ENCODE results near the gene ARHGAP29. TPM values are rescaled to one million over a fixed set of nuclear protein-coding genes. Genes with fewer than 3 reads are reported as not detected.
"Not testable (repeated sequence)": the region's sequence is repeated elsewhere in the genome, so short reads cannot be mapped to it uniquely, and the experiment has no call there.

Gene ARHGAP29
- total and polyA plus RNA-seq, 7 donors = 1.2 to 48.2 (median 23.2) TPM

GRCh38 chr1:94156096-94156625 is 81.2 kb downstream of the ARHGAP29 start:
- 12 to 54% methylated on average over 1 of the region's 1 CpG for WGBS, 2 donors
- Histone ChIP-seq H3K27me3 (no peaks in the 10 kb centered on the region), H3K4me3 (no peak overlapping the region), H3K27ac (no peak overlapping the region), H3K4me1 (peaks cover 0 to 8% (median 0%) of the 10 kb centered on the region in 4 donors), H3K36me3 (no peaks in the 10 kb centered on the region), H3K9me3 (no peaks in the 10 kb centered on the region)
- intact Hi-C loops (cut with DNase I) = no loop called here
- no peak for DNase-seq
- no peak for TF ChIP-seq EP300 (IDR thresholded peaks at IDR 0.05)
- no peak for TF ChIP-seq POLR2A (IDR thresholded peaks at IDR 0.05)
- no peak for TF ChIP-seq POLR2AphosphoS5 (IDR thresholded peaks at IDR 0.05)
- no peak for TF ChIP-seq CTCF (IDR thresholded peaks at IDR 0.05)

- DNase-seq = no peak
- intact Hi-C loops (cut with DNase I) = no loop called here
- 76 to 88% methylated on average over 1 of the region's 1 CpG for WGBS, 2 donors
- Histone ChIP-seq H3K36me3 (no peaks in the 10 kb centered on the region), H3K4me1 (no peaks in the 10 kb centered on the region), H3K27ac (no peak overlapping the region), H3K4me3 (no peak overlapping the region), H3K9me3 (no peaks in the 10 kb centered on the region), H3K27me3 (no peaks in the 10 kb centered on the region)
- TF ChIP-seq POLR2AphosphoS5 (IDR thresholded peaks at IDR 0.05) = no peak
- no peak for TF ChIP-seq POLR2A (IDR thresholded peaks at IDR 0.05)
- no peak for TF ChIP-seq CTCF (IDR thresholded peaks at IDR 0.05)
- TF ChIP-seq EP300 (IDR thresholded peaks at IDR 0.05) = no peak
Measured at GRCh38 chr1:94154989-94155388, 82.4 kb downstream of the ARHGAP29 start.

GRCh38 chr1:94153133-94153532 is 84.3 kb downstream of the ARHGAP29 start:
- H3K4me3 ChIP-seq = no peak overlapping the region
- H3K27ac ChIP-seq = no peak overlapping the region
- 71 to 73% methylated on average over 1 of the region's 1 CpG for WGBS, 2 donors
- H3K36me3 ChIP-seq = no peaks in the 10 kb centered on the region
- DNase-seq = no peak
- intact Hi-C loops (cut with DNase I) = no loop called here
- H3K27me3 ChIP-seq = no peaks in the 10 kb centered on the region
- no peaks in the 10 kb centered on the region for H3K4me1 ChIP-seq
- TF ChIP-seq CTCF (IDR thresholded peaks at IDR 0.05) = no peak
- H3K9me3 ChIP-seq = no peaks in the 10 kb centered on the region

GRCh38 chr1:94149166-94149565 is 88.2 kb downstream of the ARHGAP29 start:
- H3K4me1 ChIP-seq; H3K4me3 ChIP-seq; H3K9me3 ChIP-seq; H3K27ac ChIP-seq; DNase-seq; H3K27me3 ChIP-seq; intact Hi-C loops (cut with DNase I); H3K36me3 ChIP-seq: not testable (repeated sequence)

- H3K4me1 ChIP-seq = peaks cover 0 to 10% (median 4%) of the 10 kb centered on the region in 4 donors
- intact Hi-C loops (cut with DNase I) = no loop called here
- no peaks in the 10 kb centered on the region for H3K27me3 ChIP-seq
- H3K4me3 ChIP-seq = no peak overlapping the region
- 91 to 93% methylated on average over 5 of the region's 5 CpGs for WGBS, 2 donors
- no peaks in the 10 kb centered on the region for H3K9me3 ChIP-seq
- no peak for DNase-seq
- H3K27ac ChIP-seq = no peak overlapping the region
- no peaks in the 10 kb centered on the region for H3K36me3 ChIP-seq
- TF ChIP-seq EP300 (IDR thresholded peaks at IDR 0.05) = no peak
- TF ChIP-seq POLR2A (IDR thresholded peaks at IDR 0.05) = no peak
- TF ChIP-seq CTCF (IDR thresholded peaks at IDR 0.05) = no peak
- no peak for TF ChIP-seq POLR2AphosphoS5 (IDR thresholded peaks at IDR 0.05)
Measured at GRCh38 chr1:94146273-94146672, 91.1 kb downstream of the ARHGAP29 start.

Data from sigmoid colon (tissue), 7 donors.